BLaER1 treated with 17β-estradiol and CSF1 and Interleukin-3, amounts not matched to agents 10 nM and 100 nM (cell line): ENCODE results near the gene CPT1B.

Source experiments
- H3K27ac ChIP-seq, 11 experiments: shearing (Covaris generic); formaldehyde crosslinking; 2 replicates each; pipeline ENCODE4 v1.8.1; 2022
- H3K27me3 ChIP-seq, 11 experiments: shearing (Covaris generic); formaldehyde crosslinking; 2 replicates each; pipeline ENCODE4 v1.8.1; 2022
- H3K36me3 ChIP-seq, 11 experiments: shearing (Covaris generic); formaldehyde crosslinking; 2 replicates each; pipeline ENCODE4 v1.8.1; 2022
- H3K4me1 ChIP-seq, 10 experiments: shearing (Covaris generic); formaldehyde crosslinking; 2 replicates each; pipeline ENCODE4 v1.8.1; 2022
- H3K4me2 ChIP-seq, 11 experiments: shearing (Covaris generic); formaldehyde crosslinking; 2 replicates each; pipeline ENCODE4 v1.8.1; 2022
- H3K4me3 ChIP-seq, 10 experiments: shearing (Covaris generic); formaldehyde crosslinking; 2 replicates each; pipeline ENCODE4 v1.8.1; 2022
- H3K9ac ChIP-seq, 11 experiments: shearing (Covaris generic); formaldehyde crosslinking; 2 replicates each; pipeline ENCODE4 v1.8.1; 2022
- H3K9me3 ChIP-seq, 11 experiments: shearing (Covaris generic); formaldehyde crosslinking; replicated peaks in 1 of 11; 2 replicates each; pipeline ENCODE4 v1.8.1; 2022
- H4K20me1 ChIP-seq, 11 experiments: shearing (Covaris generic); formaldehyde crosslinking; 2 replicates each; pipeline ENCODE4 v1.8.1; 2022
- Cebpa-rat ChIP-seq, 11 experiments: shearing (Covaris generic); IDR thresholded peaks; 2 replicates each; pipeline ENCODE4 v1.8.1; 2022

Gene CPT1B

DNA sequence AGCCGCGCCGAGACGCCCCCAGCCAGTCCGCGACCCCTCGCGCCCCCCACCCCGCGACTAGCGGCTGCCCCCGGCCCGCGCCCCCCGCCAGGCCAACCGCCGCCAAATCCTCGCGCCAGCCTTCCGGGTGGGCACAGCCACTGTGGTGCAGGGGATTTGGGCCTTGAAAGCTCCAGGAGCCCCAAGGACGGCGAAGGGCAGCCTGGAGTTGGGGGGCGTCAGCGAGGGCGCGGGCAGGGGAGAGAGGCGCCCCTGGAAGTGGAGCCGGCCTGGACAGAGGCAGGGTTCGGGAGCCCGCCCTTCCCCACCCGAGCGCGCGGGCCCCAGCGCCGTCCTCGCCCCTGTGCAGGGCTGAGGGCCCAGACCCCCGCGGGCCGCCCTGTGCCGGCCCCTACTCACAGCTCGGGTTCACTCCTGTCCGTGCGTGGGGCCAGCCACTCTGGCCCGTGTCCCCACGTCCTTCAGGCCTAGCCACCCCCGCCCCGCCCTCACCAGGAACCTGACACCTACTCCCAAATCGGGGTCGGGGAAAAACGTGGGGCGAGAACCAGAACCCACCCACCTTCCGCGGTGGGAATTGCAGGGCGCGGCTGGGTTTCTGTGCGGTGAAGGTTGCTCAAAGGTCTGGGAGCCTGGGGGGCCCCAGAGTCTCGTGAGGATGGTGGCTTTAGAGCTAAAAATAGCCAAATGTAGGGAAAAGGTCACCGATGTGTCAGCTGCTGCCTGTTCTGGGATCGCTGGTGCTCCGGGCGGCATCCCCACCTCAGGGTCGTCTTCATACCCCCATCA, at the start of gene CPT1B:
Gene CPT1B, minus strand, starts transcription at position 441 of the 789 bp plus-strand sequence. CDS start 512 bp downstream, outside the sequence.
- TF ChIP-seq Cebpa-rat (IDR thresholded peaks at IDR 0.05), result no peak
- Histone ChIP-seq H3K9ac (peak within 1 kb of the TSS in 5 of 11 experiments; percentile 3 to 42 (median 26); a peak in 4 of 22 replicates), H3K36me3 (peaks cover 33 to 78% (median 62%) of the 10 kb centered on the region in 11 experiments), H3K9me3 (no peaks in the 10 kb centered on the region), H4K20me1 (peaks cover 0 to 24% (median 0%) of the 10 kb centered on the region in 11 experiments; a peak in 9 of 22 replicates), H3K4me1 (peaks cover 11 to 45% (median 24%) of the 10 kb centered on the region in 10 experiments), H3K27ac (peak within 1 kb of the TSS in 1 of 11 experiments; percentile 5; a peak in 1 of 22 replicates), H3K4me2 (peak within 1 kb of the TSS in 3 of 11 experiments; percentile 42 to 53 (median 51); a peak in 4 of 22 replicates), H3K27me3 (no peaks in the 10 kb centered on the region), H3K4me3 (no peak within 1 kb of the TSS)

DNA sequence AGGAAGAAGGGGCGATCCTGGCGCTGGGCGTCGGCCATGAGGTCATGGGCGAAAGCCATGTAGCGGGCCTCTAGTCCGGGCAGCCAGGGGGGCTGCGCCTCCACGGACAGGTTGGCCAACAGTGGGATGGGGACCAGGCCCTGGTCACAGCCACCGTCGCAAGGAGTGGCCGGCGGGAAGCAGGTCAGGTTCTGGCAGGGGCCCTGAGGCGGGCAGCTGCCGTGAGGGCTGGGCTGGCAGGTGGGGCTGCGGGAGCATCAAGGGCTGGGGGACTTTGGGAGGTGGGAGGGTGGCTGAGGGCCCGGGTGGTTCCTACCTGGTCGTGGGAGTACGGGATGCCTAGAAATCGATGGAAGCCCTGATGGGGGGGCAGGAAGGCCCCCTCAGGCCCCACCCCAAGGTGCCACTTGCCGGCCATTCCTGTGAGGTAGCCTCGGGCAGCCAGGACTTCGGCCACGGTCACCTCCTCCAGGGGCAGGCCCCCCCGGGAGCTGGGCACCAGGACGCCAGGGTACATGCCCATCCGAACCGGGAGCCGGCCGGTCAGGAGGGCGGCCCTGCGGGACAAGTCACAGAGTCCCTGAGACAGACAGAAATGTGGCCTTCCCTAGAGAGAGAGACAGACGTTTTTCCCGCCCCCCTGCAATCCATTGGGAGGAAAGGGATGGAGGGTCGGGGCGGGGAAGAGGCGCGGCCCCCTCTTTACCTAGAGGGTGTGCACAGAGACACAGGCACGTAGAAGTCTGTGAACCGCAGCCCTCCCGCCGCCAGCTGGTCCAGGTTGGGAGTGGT, 48.8 kb upstream of the CPT1B start:
- Histone ChIP-seq H3K27me3 (no peaks in the 10 kb centered on the region), H3K4me1 (peaks cover 29 to 53% (median 40%) of the 10 kb centered on the region in 10 experiments), H3K4me3 (peak overlapping the region; percentile 68 to 97 (median 84)), H3K27ac (peak overlapping the region; percentile 67 to 84 (median 82)), H3K9me3 (no peaks in the 10 kb centered on the region), H3K36me3 (peaks cover 0 to 20% (median 8%) of the 10 kb centered on the region in 11 experiments; a peak in 11 of 22 replicates), H4K20me1 (peaks cover 0 to 18% (median 3%) of the 10 kb centered on the region in 11 experiments; a peak in 6 of 22 replicates), H3K9ac (peak overlapping the region; percentile 82 to 95 (median 87)), H3K4me2 (peak overlapping the region; percentile 92 to 100 (median 97))
- TF ChIP-seq Cebpa-rat (IDR thresholded peaks at IDR 0.05), result no peak

GRCh38 chr22:50626314-50626849, 48.2 kb upstream of the CPT1B start:
- Histone ChIP-seq H3K4me2 (peak overlapping the region in 10 of 11 experiments; percentile 92 to 100 (median 96); a peak in 15 of 22 replicates), H3K4me3 (peak overlapping the region in 4 of 10 experiments; percentile 86 to 97 (median 94); a peak in 3 of 20 replicates), H3K9ac (peak overlapping the region in 2 of 11 experiments; percentile 9 to 89; a peak in 4 of 22 replicates)

GRCh38 chr22:50625568-50626313, 47.5 kb upstream of the CPT1B start:
- Histone ChIP-seq H3K27me3 (no peaks in the 10 kb centered on the region), H4K20me1 (peaks cover 0 to 27% (median 3%) of the 10 kb centered on the region in 11 experiments; a peak in 6 of 22 replicates), H3K36me3 (peaks cover 0 to 20% (median 8%) of the 10 kb centered on the region in 11 experiments; a peak in 11 of 22 replicates), H3K9me3 (no peaks in the 10 kb centered on the region), H3K4me3 (no peak overlapping the region), H3K4me2 (peak overlapping the region in 4 of 11 experiments; percentile 10 to 100 (median 96); a peak in 4 of 22 replicates), H3K9ac (0 out of 22 replicates have a peak overlapping the region, but pooled peaks of 1 of the 11 experiments have one; percentile 15), H3K4me1 (peaks cover 42 to 66% (median 53%) of the 10 kb centered on the region in 10 experiments), H3K27ac (no peak overlapping the region)
- TF ChIP-seq Cebpa-rat (IDR thresholded peaks at IDR 0.05), result no peak

More at GRCh38 chr22:50626314-50626849, 48.2 kb upstream of the CPT1B start:
- Histone ChIP-seq H3K27me3 (no peaks in the 10 kb centered on the region), H4K20me1 (peaks cover 0 to 22% (median 3%) of the 10 kb centered on the region in 11 experiments; a peak in 6 of 22 replicates), H3K27ac (no peak overlapping the region), H3K9me3 (no peaks in the 10 kb centered on the region), H3K36me3 (peaks cover 0 to 20% (median 8%) of the 10 kb centered on the region in 11 experiments; a peak in 11 of 22 replicates), H3K4me1 (peaks cover 36 to 60% (median 47%) of the 10 kb centered on the region in 10 experiments)
- no peak for TF ChIP-seq Cebpa-rat (IDR thresholded peaks at IDR 0.05)

GRCh38 chr22:50625131-50625567, 46.9 kb upstream of the CPT1B start:
- Histone ChIP-seq H3K4me2 (no peak overlapping the region), H3K36me3 (peaks cover 0 to 20% (median 8%) of the 10 kb centered on the region in 11 experiments; a peak in 11 of 22 replicates), H4K20me1 (peaks cover 0 to 29% (median 3%) of the 10 kb centered on the region in 11 experiments; a peak in 6 of 22 replicates), H3K9ac (no peak overlapping the region), H3K27ac (no peak overlapping the region), H3K27me3 (no peaks in the 10 kb centered on the region), H3K4me3 (no peak overlapping the region), H3K9me3 (no peaks in the 10 kb centered on the region), H3K4me1 (peaks cover 42 to 68% (median 58%) of the 10 kb centered on the region in 10 experiments)
- TF ChIP-seq Cebpa-rat (IDR thresholded peaks at IDR 0.05), result no peak

DNA sequence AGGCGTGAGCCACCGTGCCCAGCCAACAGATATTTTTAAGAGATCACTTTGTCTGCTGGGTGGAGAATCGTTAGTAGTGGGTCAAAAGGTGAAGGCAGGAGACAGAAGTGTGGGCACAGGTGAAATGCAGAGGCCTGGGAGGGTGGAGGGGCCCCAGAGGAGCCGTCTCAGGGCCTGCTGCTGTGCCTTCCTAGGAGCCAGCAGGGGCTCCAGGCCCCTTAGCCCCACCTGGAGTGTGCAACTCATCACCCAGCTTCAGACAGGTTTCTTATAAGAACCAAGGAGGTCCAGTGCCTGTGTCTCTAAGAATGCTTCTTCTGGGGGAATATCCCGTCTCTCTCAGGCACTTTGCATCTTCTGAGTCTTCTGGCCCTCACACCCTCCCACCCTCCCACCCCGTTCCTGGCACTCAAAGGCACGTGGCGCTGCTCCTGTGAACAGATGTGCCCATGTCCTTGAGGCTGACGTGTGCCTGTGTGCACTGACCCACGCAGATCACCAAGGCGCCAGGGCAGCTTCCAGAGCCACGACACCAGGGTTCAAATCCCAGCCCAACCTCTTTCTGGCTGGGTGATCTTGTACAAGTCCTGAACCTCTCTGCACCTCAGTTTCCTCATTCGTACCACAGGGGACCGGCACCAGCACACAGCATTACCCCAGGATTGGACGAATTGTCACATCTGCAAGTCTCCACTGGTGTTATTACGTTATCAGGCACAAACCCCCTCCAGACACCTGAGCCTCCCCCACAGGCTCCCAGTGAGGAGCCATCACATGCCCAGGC, 46.3 kb upstream of the CPT1B start:
- TF ChIP-seq Cebpa-rat (IDR thresholded peaks at IDR 0.05), result no peak
- no peak overlapping the region for H3K27ac ChIP-seq
- no peak overlapping the region for H3K9ac ChIP-seq
- H3K9me3 ChIP-seq, result no peaks in the 10 kb centered on the region
- peaks cover 47 to 75% (median 64%) of the 10 kb centered on the region in 10 experiments for H3K4me1 ChIP-seq
- no peak overlapping the region for H3K4me2 ChIP-seq
- H3K4me3 ChIP-seq, result no peak overlapping the region
- peaks cover 0 to 29% (median 3%) of the 10 kb centered on the region in 11 experiments; a peak in 6 of 22 replicates for H4K20me1 ChIP-seq
- peaks cover 0 to 20% (median 8%) of the 10 kb centered on the region in 11 experiments; a peak in 11 of 22 replicates for H3K36me3 ChIP-seq
- no peaks in the 10 kb centered on the region for H3K27me3 ChIP-seq

- TF ChIP-seq Cebpa-rat (IDR thresholded peaks at IDR 0.05), result no peak
- Histone ChIP-seq H4K20me1 (peaks cover 0 to 29% (median 3%) of the 10 kb centered on the region in 11 experiments; a peak in 6 of 22 replicates), H3K4me1 (peaks cover 41 to 69% (median 55%) of the 10 kb centered on the region in 10 experiments), H3K27me3 (no peaks in the 10 kb centered on the region), H3K4me3 (peak overlapping the region in 1 of 10 experiments; percentile 62; a peak in 2 of 20 replicates), H3K4me2 (peak overlapping the region; percentile 88 to 100 (median 96)), H3K27ac (peak overlapping the region in 4 of 11 experiments; percentile 57 to 71 (median 62); a peak in 4 of 22 replicates), H3K9ac (peak overlapping the region in 6 of 11 experiments; percentile 36 to 66 (median 52); a peak in 8 of 22 replicates), H3K9me3 (no peaks in the 10 kb centered on the region), H3K36me3 (peaks cover 0 to 20% (median 8%) of the 10 kb centered on the region in 11 experiments; a peak in 11 of 22 replicates)
Measured at GRCh38 chr22:50622723-50623327, 44.6 kb upstream of the CPT1B start.
